Measurements from ENCODE around the gene DAGLB. TPM values are rescaled to one million over a fixed set of nuclear protein-coding genes. Genes with fewer than 3 reads are reported as not detected.

DAGLB gene
- total RNA-seq, 2 experiments from 2014 or later = 12.4 to 19.5 TPM

DNA sequence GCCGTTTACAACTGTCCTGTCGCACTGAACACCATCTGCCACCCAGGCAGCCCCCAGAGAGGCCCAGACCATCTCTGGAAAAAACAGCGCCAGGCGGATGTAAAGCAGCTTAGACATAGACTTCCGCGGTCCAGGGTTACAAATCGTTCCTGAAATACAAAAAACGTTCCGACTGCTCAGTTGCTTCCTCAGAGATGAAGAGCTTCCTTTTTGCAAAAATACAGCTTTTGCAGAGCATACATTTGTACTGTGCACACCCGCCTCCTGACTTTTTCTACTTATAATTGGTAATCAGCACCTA lies 11.4 kb downstream of the DAGLB start:
- Histone ChIP-seq H3K4me2 (ENCODE audit: low read length) (peak overlapping the region; percentile 41), H3K4me3 (ENCODE audit: low read depth, low read length, poor library complexity, severe bottlenecking) (peak overlapping the region; percentile 16), H3K36me3 (ENCODE audit: insufficient read depth, low read length) (peaks cover 60% of the 10 kb centered on the region), H2AFZ (ENCODE audit: low read length) (no peak overlapping the region), H3K9me2 (ENCODE audit: insufficient read depth, low read length) (no peaks in the 10 kb centered on the region), H4K20me1 (ENCODE audit: insufficient read depth, low read length) (peaks cover 4% of the 10 kb centered on the region; the same call in 1 of the 2 replicates), H3K4me1 (ENCODE audit: insufficient read depth, low read length, poor library complexity, severe bottlenecking) (peaks cover 42% of the 10 kb centered on the region), H3K27ac (ENCODE audit: low read depth, low read length, poor library complexity, severe bottlenecking) (peak overlapping the region; percentile 67), H3K79me2 (ENCODE audit: insufficient read depth, low read depth, low read length) (peaks cover 42% of the 10 kb centered on the region; the same call in 1 of the 2 replicates), H3K9me3 (ENCODE audit: low read length) (no peaks in the 10 kb centered on the region)
- intact Hi-C loops (cut with micrococcal nuclease; ENCODE audit: unreplicated experiment) = loop anchor here (10.0 kb wide), 2 partner anchors 432 to 582 kb away; partner anchors contain the start of genes AIMP2 and PMS2
- DNase-seq (ENCODE audit: low spot score) = peak; percentile 65
- no TSS peak for BruUV-seq (replicated peaks)
- TF ChIP-seq, protein P1, sequence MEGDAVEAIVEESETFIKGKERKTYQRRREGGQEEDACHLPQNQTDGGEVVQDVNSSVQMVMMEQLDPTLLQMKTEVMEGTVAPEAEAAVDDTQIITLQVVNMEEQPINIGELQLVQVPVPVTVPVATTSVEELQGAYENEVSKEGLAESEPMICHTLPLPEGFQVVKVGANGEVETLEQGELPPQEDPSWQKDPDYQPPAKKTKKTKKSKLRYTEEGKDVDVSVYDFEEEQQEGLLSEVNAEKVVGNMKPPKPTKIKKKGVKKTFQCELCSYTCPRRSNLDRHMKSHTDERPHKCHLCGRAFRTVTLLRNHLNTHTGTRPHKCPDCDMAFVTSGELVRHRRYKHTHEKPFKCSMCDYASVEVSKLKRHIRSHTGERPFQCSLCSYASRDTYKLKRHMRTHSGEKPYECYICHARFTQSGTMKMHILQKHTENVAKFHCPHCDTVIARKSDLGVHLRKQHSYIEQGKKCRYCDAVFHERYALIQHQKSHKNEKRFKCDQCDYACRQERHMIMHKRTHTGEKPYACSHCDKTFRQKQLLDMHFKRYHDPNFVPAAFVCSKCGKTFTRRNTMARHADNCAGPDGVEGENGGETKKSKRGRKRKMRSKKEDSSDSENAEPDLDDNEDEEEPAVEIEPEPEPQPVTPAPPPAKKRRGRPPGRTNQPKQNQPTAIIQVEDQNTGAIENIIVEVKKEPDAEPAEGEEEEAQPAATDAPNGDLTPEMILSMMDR (conservative IDR thresholded peaks at IDR 0.05; ENCODE audit: low read length) = no peak
- TF ChIP-seq EZH2phosphoT487 (IDR thresholded peaks at IDR 0.05; ENCODE audit: borderline replicate concordance, low read depth, low read length) = no peak
- ChIA-PET POLR2A (interaction anchor here (0.6 to 3.3 kb wide), 4 partner anchors 12 to 122 kb away, joined by 4 to 19 read pairs (median 6); partner anchors contain the start of gene DAGLB), CTCF (ENCODE audit: unreplicated experiment) (interaction anchor here (1.0 kb wide), 1 partner anchor 112 kb away, joined by 3 read pairs; no protein-coding TSS in a partner anchor)

GRCh38 chr7:6435486-6436384 lies 12.0 kb downstream of the DAGLB start:
- POLR2A ChIA-PET = interaction anchor here (0.6 to 1.9 kb wide), 3 partner anchors 19 to 123 kb away, joined by 4 to 8 read pairs (median 5); no protein-coding TSS in a partner anchor
- H2AFZ ChIP-seq (ENCODE audit: low read length) = no peak overlapping the region
- H3K36me3 ChIP-seq (ENCODE audit: insufficient read depth, low read length) = peaks cover 63% of the 10 kb centered on the region
- peak overlapping the region; percentile 67 for H3K27ac ChIP-seq (ENCODE audit: low read depth, low read length, poor library complexity, severe bottlenecking)
- no peaks in the 10 kb centered on the region for H3K9me2 ChIP-seq (ENCODE audit: insufficient read depth, low read length)
- CTCF ChIA-PET (ENCODE audit: unreplicated experiment) = interaction anchor here (1.0 kb wide), 1 partner anchor 112 kb away, joined by 3 read pairs; no protein-coding TSS in a partner anchor
- H3K9me3 ChIP-seq (ENCODE audit: low read length) = no peaks in the 10 kb centered on the region
- H3K4me2 ChIP-seq (ENCODE audit: low read length) = peak overlapping the region; percentile 41
- H3K4me3 ChIP-seq (ENCODE audit: low read depth, low read length, poor library complexity, severe bottlenecking) = peak overlapping the region; percentile 16
- intact Hi-C loops (cut with micrococcal nuclease; ENCODE audit: unreplicated experiment) = loop anchor here (1.0 to 10.0 kb wide), 3 partner anchors 85 to 581 kb away; partner anchors contain the start of genes AIMP2 and PMS2
- H3K4me1 ChIP-seq (ENCODE audit: insufficient read depth, low read length, poor library complexity, severe bottlenecking) = peaks cover 42% of the 10 kb centered on the region
- H4K20me1 ChIP-seq (ENCODE audit: insufficient read depth, low read length) = peaks cover 4% of the 10 kb centered on the region; the same call in 1 of the 2 replicates
- peak; percentile 84 for DNase-seq (ENCODE audit: low spot score)
- BruUV-seq (replicated peaks) = TSS peak; percentile 57
- TF ChIP-seq, protein P1 (conservative IDR thresholded peaks at IDR 0.05; ENCODE audit: low read length) = peak; percentile 99
- TF ChIP-seq EZH2phosphoT487 (IDR thresholded peaks at IDR 0.05; ENCODE audit: borderline replicate concordance, low read depth, low read length) = no peak
- peaks cover 42% of the 10 kb centered on the region; the same call in 1 of the 2 replicates for H3K79me2 ChIP-seq (ENCODE audit: insufficient read depth, low read depth, low read length)

All from OCI-LY7 (cell line).